Astrocyte of the spinal cord (primary cell): ENCODE data around the gene TTLL5.
A peak's percentile ranks its signal among the peaks of the same experiment; 100 is the strongest.

Experiments
- DNase-seq: peaks from one replicate; pipeline ENCODE4 v3.0.0; 2011; ENCODE audit warnings: low read depth, low spot score
- H3K4me3 ChIP-seq: 2 replicates; pipeline ENCODE4 v1.5.1; 2011; ENCODE audit warnings: low read depth, mild to moderate bottlenecking, low read length, moderate library complexity
- CTCF ChIP-seq: IDR thresholded peaks from 2 replicates; pipeline ENCODE4 v1.5.1; 2012; ENCODE audit warnings: low read depth, mild to moderate bottlenecking, low read length, inconsistent platforms
- in situ Hi-C: cut with HindIII; loops from 2 replicates; pipeline ENCODE4 v1.10.0; 2017; ENCODE audit warnings: low sequenced_read_pairs

TTLL5 gene

DNA sequence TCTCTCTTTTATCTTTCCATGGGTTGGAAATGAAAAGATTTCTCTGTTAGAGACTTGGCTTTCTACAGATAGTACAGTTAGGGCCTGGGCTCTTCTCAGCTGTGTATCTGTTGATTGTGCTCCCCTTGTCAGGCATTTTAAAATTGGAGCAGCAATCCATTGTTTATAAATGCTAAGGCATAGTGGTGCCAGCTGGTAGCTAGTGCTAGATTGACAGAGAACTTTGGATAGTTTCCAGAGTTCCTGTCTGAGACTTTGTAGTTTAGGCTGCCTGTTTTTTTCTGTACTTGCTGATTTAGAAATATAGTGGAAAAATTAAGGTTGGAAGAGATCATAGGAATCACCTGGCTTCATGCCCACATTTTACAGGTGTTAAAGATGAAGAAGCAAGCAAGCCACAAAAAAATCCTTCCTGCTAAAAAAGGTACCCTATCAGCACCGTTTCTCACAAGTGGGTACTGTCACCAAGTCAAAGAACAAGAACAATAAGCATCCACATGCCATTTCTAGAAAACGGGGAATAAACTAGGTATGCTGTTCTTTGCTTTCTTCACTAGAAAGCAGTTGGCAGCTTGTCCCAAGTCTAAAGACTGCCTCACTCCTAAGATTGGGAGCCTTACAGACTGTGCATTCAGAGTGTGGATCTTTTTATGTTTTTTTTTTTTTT, 6.2 kb downstream of the TTLL5 start:
- TF ChIP-seq CTCF: no peak
- H3K4me3 ChIP-seq: no peak overlapping the region
- in situ Hi-C loops: no loop called here
- DNase-seq: no peak

DNA sequence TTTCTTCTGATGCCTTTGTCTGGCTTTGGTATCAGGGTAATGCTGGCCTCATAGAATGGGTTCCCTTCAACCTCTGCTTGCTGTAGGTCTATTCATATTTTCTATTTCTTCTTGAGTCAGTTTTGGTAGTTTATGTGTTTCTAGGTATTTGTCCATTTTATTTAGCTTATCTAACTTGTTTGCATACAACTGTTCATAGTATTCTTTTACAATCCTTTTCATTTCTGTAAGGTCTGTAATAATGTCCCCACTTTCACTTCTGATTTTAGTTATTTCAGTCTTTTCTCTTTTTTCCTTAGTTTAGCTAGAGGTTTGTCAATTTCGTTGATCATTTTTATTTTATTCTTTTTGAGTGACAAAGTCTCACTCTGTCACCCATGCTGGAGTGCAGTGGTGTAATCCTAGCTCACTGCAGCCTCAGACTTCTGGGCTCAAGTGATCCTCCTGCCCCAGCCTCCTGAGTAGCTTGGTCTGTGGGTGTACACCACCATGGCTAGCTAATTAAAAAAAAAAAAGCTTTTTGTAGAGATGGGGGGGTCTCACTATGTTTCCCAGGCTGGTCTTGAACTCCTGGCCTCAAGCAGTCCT, 11.7 kb downstream of the TTLL5 start:
- TF ChIP-seq CTCF: no peak
- in situ Hi-C loops: no loop called here
- DNase-seq: no peak
- no peak overlapping the region for H3K4me3 ChIP-seq

- H3K4me3 ChIP-seq: no peak overlapping the region
- TF ChIP-seq CTCF: no peak
- DNase-seq: no peak
- in situ Hi-C loops: no loop called here
Measured at GRCh38 chr14:75673345-75674035, 12.4 kb downstream of the TTLL5 start.

- no peak overlapping the region for H3K4me3 ChIP-seq
- peak; percentile 39 for TF ChIP-seq CTCF
- in situ Hi-C loops: no loop called here
- no peak for DNase-seq
Measured at GRCh38 chr14:75675265-75675960, 14.4 kb downstream of the TTLL5 start.

DNA sequence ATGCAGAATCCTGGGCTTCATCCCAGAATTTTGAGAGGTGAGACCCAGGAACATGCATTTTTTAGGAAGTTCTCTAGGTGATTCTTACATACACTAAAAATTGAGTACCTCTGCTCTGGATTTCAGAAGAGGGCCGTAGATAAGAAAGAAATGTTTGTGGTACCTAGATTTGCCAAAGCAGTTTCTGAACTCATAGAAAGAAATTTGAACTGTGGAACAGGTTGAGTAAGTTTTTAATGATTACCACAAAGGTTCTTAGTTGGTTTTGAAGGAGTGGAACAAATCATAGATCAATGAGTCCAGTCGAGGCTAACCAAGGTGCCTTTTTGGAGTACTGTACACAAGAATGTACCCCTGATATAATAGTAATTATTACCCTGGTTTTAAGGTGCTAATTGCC, 24.9 kb downstream of the TTLL5 start:
- TF ChIP-seq CTCF: no peak
- no peak for DNase-seq
- in situ Hi-C loops: no loop called here
- H3K4me3 ChIP-seq: no peak overlapping the region

- no peak for TF ChIP-seq CTCF
- H3K4me3 ChIP-seq: no peak overlapping the region
- in situ Hi-C loops: no loop called here
- DNase-seq: peak; percentile 22
Measured at GRCh38 chr14:75689012-75689411, 28.0 kb downstream of the TTLL5 start.
